Stimulated activated memory B cell treated with anti-CD40 and anti-IgM and Interleukin-4, amounts not matched to agents 10 μg/mL and 1 μg/mL and 100 μg/mL, for 72 hours (primary cell): ENCODE results near the gene TRPM3.

Experiments used
- ATAC-seq: fragments of 150-1000 bp; cut with Tn5 transposase; 2 replicates; pipeline ENCODE4 v1.10.0; 2021
- H3K27ac Mint-ChIP-seq: one replicate; pipeline ENCODE4 v1.8.0; 2022; ENCODE audit warnings: mild to moderate bottlenecking, mixed read lengths
- H3K27me3 Mint-ChIP-seq: one replicate; pipeline ENCODE4 v1.8.0; 2022; ENCODE audit warnings: mixed read lengths
- H3K36me3 Mint-ChIP-seq: one replicate; pipeline ENCODE4 v1.8.0; 2022; ENCODE audit warnings: mixed read lengths
- H3K4me1 Mint-ChIP-seq: one replicate; pipeline ENCODE4 v1.8.0; 2022; ENCODE audit warnings: mixed read lengths
- H3K4me3 Mint-ChIP-seq: one replicate; pipeline ENCODE4 v1.8.0; 2022; ENCODE audit warnings: mild to moderate bottlenecking, moderate library complexity, mixed read lengths
- H3K9me3 Mint-ChIP-seq: one replicate; pipeline ENCODE4 v1.8.0; 2022; ENCODE audit warnings: mixed read lengths

The TRPM3 gene

DNA sequence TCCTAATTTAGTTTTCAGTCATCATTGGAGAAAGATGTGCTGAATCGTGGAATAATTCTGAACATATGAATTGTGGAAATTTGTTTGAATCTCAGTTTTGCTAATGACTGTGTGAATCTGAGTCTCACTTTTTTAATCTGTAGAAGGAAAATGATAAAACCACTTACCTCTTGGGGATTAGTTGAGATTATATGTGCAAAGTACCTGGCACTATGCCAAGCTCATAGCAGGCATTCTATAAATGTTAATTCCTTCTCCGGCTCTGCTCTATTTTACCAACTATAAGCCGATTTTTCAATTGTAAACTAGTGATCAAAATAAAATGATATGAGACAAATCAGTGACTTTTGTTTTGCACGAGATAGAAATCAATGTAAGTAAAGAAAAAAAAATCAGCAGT lies 290.8 kb downstream of the TRPM3 start:
- H3K27ac Mint-ChIP-seq, result no peak overlapping the region
- no peaks in the 10 kb centered on the region for H3K9me3 Mint-ChIP-seq
- no peak for ATAC-seq
- no peaks in the 10 kb centered on the region for H3K27me3 Mint-ChIP-seq
- no peak overlapping the region for H3K4me3 Mint-ChIP-seq
- H3K4me1 Mint-ChIP-seq, result no peaks in the 10 kb centered on the region
- H3K36me3 Mint-ChIP-seq, result no peaks in the 10 kb centered on the region

DNA sequence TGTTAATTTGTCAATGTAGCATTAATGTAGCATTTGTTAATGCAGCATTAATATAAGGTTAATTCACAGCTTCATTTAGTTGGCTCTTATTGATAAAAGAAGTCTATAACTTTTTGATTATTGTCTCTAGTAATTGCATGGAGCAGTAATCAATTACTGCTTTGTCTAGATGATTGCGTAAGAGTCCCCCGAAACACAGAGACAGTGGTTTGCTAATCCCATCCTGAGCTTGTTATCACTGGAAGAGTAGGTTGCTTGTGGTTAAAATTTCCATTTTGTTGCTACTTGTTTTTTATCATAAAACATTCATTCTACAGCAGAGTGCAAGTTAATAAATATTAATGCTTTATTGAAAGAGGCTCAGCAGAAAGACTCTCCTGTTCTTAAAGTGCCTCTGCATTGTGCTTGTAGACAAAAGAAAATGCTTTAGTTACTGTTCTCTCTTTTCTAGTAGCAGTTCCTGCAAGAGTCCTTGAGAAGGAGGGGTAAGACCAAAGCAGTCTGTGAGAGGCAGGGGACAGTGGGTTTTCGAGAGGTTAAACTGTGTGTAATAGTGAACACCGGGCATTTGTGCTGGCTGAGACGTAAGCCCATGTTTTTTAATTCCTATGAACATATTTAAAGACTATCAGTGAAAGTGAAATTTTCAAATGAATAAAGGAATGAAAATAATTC lies 291.7 kb downstream of the TRPM3 start:
- Mint-ChIP-seq H3K27ac (no peak overlapping the region), H3K36me3 (no peaks in the 10 kb centered on the region), H3K27me3 (no peaks in the 10 kb centered on the region), H3K9me3 (no peaks in the 10 kb centered on the region), H3K4me3 (no peak overlapping the region), H3K4me1 (no peaks in the 10 kb centered on the region)
- ATAC-seq, result no peak

GRCh38 chr9:70826562-70826961 lies 294.9 kb downstream of the TRPM3 start:
- Mint-ChIP-seq H3K27ac (no peak overlapping the region), H3K4me3 (no peak overlapping the region)

GRCh38 chr9:70823284-70823683 lies 298.1 kb downstream of the TRPM3 start:
- Mint-ChIP-seq H3K36me3 (no peaks in the 10 kb centered on the region), H3K27me3 (no peaks in the 10 kb centered on the region), H3K4me3 (no peak overlapping the region), H3K27ac (no peak overlapping the region), H3K9me3 (peaks cover 2% of the 10 kb centered on the region), H3K4me1 (no peaks in the 10 kb centered on the region)
- no peak for ATAC-seq

More at GRCh38 chr9:70826562-70826961, 294.9 kb downstream of the TRPM3 start:
- Mint-ChIP-seq H3K27me3 (no peaks in the 10 kb centered on the region), H3K36me3 (no peaks in the 10 kb centered on the region), H3K4me1 (no peaks in the 10 kb centered on the region), H3K9me3 (peaks cover 2% of the 10 kb centered on the region)
- no peak for ATAC-seq

GRCh38 chr9:70817311-70817710 lies 304.1 kb downstream of the TRPM3 start:
- Mint-ChIP-seq H3K4me3 (no peak overlapping the region), H3K4me1 (no peaks in the 10 kb centered on the region)
- ATAC-seq, result no peak

GRCh38 chr9:70816891-70817290 lies 304.5 kb downstream of the TRPM3 start:
- Mint-ChIP-seq H3K27ac (no peak overlapping the region), H3K4me1 (no peaks in the 10 kb centered on the region), H3K9me3 (no peaks in the 10 kb centered on the region), H3K4me3 (no peak overlapping the region), H3K27me3 (no peaks in the 10 kb centered on the region), H3K36me3 (no peaks in the 10 kb centered on the region)
- ATAC-seq, result no peak

More at GRCh38 chr9:70817311-70817710, 304.1 kb downstream of the TRPM3 start:
- no peak overlapping the region for H3K27ac Mint-ChIP-seq
- no peaks in the 10 kb centered on the region for H3K36me3 Mint-ChIP-seq
- no peaks in the 10 kb centered on the region for H3K27me3 Mint-ChIP-seq
- peaks cover 2% of the 10 kb centered on the region for H3K9me3 Mint-ChIP-seq

- H3K4me3 Mint-ChIP-seq, result no peak overlapping the region
- no peak for ATAC-seq
- no peak overlapping the region for H3K27ac Mint-ChIP-seq
- no peaks in the 10 kb centered on the region for H3K4me1 Mint-ChIP-seq
- no peaks in the 10 kb centered on the region for H3K36me3 Mint-ChIP-seq
- H3K9me3 Mint-ChIP-seq, result no peaks in the 10 kb centered on the region
- no peaks in the 10 kb centered on the region for H3K27me3 Mint-ChIP-seq
Observed at GRCh38 chr9:70816316-70816715, 305.1 kb downstream of the TRPM3 start.

- H3K4me1 Mint-ChIP-seq, result no peaks in the 10 kb centered on the region
- no peak for ATAC-seq
Observed at GRCh38 chr9:70814597-70814996, 306.8 kb downstream of the TRPM3 start.

DNA sequence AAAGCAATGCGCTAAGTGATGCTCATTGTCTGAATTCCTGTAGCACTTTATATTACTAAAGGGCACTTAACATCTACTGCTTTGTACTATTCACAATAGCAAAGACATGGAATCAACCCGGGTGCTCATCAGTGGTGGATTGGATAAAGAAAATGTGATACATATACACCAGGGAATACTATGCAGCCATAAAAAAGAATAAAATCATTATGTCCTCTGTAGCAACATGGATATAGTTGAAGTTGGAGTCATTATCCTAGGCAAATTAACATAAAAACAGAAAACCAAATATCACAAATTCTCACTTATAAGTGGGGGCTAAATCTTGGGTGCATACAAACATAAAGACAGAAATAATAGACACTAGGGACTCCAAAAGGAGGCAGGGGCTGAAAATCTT lies 308.3 kb downstream of the TRPM3 start:
- Mint-ChIP-seq H3K27ac (no peak overlapping the region), H3K4me1 (no peaks in the 10 kb centered on the region), H3K36me3 (no peaks in the 10 kb centered on the region), H3K27me3 (no peaks in the 10 kb centered on the region), H3K9me3 (no peaks in the 10 kb centered on the region), H3K4me3 (no peak overlapping the region)
- no peak for ATAC-seq

More at GRCh38 chr9:70814597-70814996, 306.8 kb downstream of the TRPM3 start:
- H3K36me3 Mint-ChIP-seq, result no peaks in the 10 kb centered on the region
- H3K9me3 Mint-ChIP-seq, result no peaks in the 10 kb centered on the region
- H3K27ac Mint-ChIP-seq, result no peak overlapping the region
- no peaks in the 10 kb centered on the region for H3K27me3 Mint-ChIP-seq
- no peak overlapping the region for H3K4me3 Mint-ChIP-seq

DNA sequence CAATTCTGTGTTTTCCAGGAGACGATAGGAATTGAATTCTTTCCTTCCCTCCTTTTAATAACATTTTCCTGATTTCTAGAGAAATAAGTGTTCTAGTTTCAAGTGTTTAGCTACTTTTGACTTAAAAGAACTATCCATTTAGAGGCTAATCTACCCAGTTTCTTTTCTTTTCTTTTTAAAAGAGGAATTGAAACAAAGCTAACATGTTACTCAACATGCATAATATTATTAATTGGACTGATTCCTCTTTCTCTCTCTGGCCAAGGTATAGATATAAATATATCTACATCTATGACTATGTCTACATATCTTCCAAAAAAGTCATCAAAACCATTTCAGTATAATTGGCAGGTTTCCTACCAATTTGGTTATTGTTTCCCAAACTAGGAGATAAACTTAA lies 309.8 kb downstream of the TRPM3 start:
- H3K27me3 Mint-ChIP-seq, result no peaks in the 10 kb centered on the region
- H3K4me1 Mint-ChIP-seq, result no peaks in the 10 kb centered on the region
- no peaks in the 10 kb centered on the region for H3K9me3 Mint-ChIP-seq
- no peak overlapping the region for H3K4me3 Mint-ChIP-seq
- H3K27ac Mint-ChIP-seq, result no peak overlapping the region
- no peak for ATAC-seq
- H3K36me3 Mint-ChIP-seq, result no peaks in the 10 kb centered on the region

DNA sequence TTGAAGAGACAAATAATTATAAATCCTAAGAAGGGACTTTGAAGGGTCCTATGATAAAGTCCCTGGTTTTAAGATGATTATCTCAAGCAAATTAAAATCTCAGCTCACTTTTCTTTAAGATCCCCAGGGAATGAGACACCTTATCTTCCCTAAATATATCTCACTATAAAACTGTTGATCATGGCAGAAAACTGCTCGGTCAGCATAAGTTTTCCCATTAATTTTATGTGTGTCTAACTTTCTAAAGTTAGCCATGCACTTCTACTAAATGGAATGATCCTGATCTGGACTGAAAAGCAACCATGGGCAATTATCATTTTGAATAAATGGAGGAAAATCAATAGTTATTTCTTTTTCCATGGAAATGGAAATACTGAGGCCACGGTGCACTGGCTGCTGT lies 314.5 kb downstream of the TRPM3 start:
- Mint-ChIP-seq H3K36me3 (no peaks in the 10 kb centered on the region), H3K27ac (no peak overlapping the region)

DNA sequence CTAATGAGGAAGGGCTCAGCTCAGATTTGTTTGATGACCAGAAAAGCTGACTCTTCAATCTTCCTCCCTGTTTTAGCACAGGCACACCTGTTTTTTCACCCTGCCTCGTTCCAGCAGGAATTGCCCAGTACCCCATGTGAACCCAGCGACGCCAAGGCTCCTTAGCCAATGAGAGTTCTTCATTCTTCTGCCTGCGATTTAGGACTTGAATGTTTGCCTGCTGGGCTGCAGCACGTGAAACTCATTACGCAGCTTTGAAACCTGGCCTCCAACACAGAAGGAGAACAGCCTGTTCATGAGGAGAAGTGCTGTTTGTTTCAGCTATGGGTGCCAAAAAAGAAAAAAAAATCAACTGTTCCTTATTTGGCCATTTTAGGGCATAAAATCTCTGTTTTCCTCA lies 315.5 kb downstream of the TRPM3 start:
- no peaks in the 10 kb centered on the region for H3K9me3 Mint-ChIP-seq
- ATAC-seq, result no peak
- H3K36me3 Mint-ChIP-seq, result no peaks in the 10 kb centered on the region
- no peak overlapping the region for H3K27ac Mint-ChIP-seq
- H3K27me3 Mint-ChIP-seq, result peaks cover 12% of the 10 kb centered on the region
- H3K4me1 Mint-ChIP-seq, result no peaks in the 10 kb centered on the region
- H3K4me3 Mint-ChIP-seq, result no peak overlapping the region

More for the DNA sequence above, 314.5 kb downstream of the TRPM3 start:
- ATAC-seq, result no peak
- peaks cover 12% of the 10 kb centered on the region for H3K27me3 Mint-ChIP-seq
- H3K4me1 Mint-ChIP-seq, result no peaks in the 10 kb centered on the region
- no peak overlapping the region for H3K4me3 Mint-ChIP-seq
- H3K9me3 Mint-ChIP-seq, result no peaks in the 10 kb centered on the region

- Mint-ChIP-seq H3K4me3 (no peak overlapping the region), H3K4me1 (no peaks in the 10 kb centered on the region), H3K27me3 (peaks cover 12% of the 10 kb centered on the region), H3K9me3 (no peaks in the 10 kb centered on the region), H3K36me3 (no peaks in the 10 kb centered on the region), H3K27ac (no peak overlapping the region)
- ATAC-seq, result no peak
Observed at GRCh38 chr9:70802758-70803436, 318.5 kb downstream of the TRPM3 start.

DNA sequence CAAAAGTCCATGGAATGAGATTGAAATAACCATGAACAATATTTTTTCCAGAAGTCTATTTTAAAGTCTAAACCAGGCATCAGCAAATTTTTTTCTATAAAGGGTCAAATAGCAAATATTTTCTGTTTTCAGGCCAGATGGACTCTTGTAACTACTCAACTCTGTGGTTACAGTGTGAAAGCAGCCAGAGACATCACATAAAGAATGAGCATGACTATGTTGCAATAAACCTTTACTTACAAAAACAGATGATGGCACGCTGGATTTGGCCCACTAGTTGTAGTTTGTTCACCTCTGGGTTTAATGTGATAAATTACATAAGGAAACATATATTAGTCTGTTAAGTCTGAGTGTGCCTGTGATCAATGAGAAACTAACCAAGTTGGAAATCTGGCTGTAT lies 319.2 kb downstream of the TRPM3 start:
- H3K4me1 Mint-ChIP-seq, result no peaks in the 10 kb centered on the region
- H3K27me3 Mint-ChIP-seq, result peaks cover 12% of the 10 kb centered on the region
- H3K36me3 Mint-ChIP-seq, result no peaks in the 10 kb centered on the region
- H3K4me3 Mint-ChIP-seq, result no peak overlapping the region
- H3K27ac Mint-ChIP-seq, result no peak overlapping the region
- no peaks in the 10 kb centered on the region for H3K9me3 Mint-ChIP-seq
- no peak for ATAC-seq

DNA sequence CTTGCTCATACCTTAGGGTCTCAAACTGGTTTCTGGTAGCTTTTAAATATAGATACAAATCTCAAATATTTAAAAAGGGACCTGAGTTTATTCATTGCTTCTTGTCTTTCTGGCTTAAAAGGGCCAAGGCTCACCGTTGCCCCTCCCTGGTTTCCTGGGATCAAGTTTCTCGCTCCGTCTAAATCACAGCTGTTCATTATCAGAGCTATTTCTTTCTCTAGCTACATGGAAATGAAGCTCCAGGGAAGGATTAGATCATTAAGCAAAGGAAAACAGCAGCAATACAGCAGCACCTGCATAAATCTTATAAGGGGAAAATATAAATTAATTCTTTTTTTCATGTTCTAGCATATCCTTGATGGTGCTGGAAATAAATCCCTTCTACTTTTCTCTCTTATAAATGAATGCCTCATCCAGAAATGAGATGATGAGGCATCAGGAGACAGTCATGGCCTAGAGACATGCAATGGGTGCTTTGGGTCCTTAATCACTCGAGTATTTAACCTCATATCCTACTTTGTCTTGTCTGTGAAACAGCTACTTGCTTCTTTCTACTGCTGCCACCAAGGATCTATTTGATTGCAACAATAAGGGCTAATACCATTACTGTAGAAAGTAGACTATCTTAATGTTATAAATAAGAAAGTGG lies 320.1 kb downstream of the TRPM3 start:
- no peak overlapping the region for H3K4me3 Mint-ChIP-seq
- H3K36me3 Mint-ChIP-seq, result no peaks in the 10 kb centered on the region
- no peak for ATAC-seq
- peaks cover 12% of the 10 kb centered on the region for H3K27me3 Mint-ChIP-seq
- H3K27ac Mint-ChIP-seq, result no peak overlapping the region
- no peaks in the 10 kb centered on the region for H3K4me1 Mint-ChIP-seq
- no peaks in the 10 kb centered on the region for H3K9me3 Mint-ChIP-seq

GRCh38 chr9:70798018-70798417 lies 323.4 kb downstream of the TRPM3 start:
- ATAC-seq, result no peak
- Mint-ChIP-seq H3K4me3 (no peak overlapping the region), H3K4me1 (no peaks in the 10 kb centered on the region), H3K36me3 (no peaks in the 10 kb centered on the region), H3K9me3 (no peaks in the 10 kb centered on the region), H3K27me3 (no peaks in the 10 kb centered on the region), H3K27ac (no peak overlapping the region)
